ENCODE measurements around the gene CHD2. TPM values are rescaled to one million over a fixed set of nuclear protein-coding genes. Genes with fewer than 3 reads are reported as not detected.
A peak's percentile ranks its signal among the peaks of the same experiment; 100 is the strongest.

The CHD2 gene
- total and polyA plus RNA-seq, 2 donors (not counting 3 experiments of a cell fraction or from before 2014, with no cell fraction given), result 53.8 to 97.9 TPM

- no TSS peak for BruUV-seq (replicated peaks)
- CTCF ChIA-PET, result interaction anchor here (0.9 to 1.3 kb wide), 2 partner anchors 10 to 26 kb away, joined by 3 read pairs; no protein-coding TSS in a partner anchor
- no peak overlapping the region for H2AFZ ChIP-seq (ENCODE audit: low read depth, low read length)
- no peak overlapping the region for H3K4me2 ChIP-seq (ENCODE audit: insufficient read depth, low read length)
- H3K4me3 ChIP-seq (replicated peaks in 1 of 3; ENCODE audit: insufficient read depth in 1 of 3, low read depth in 1 of 3, low read length in 3 of 3), result no peak overlapping the region
- H3K9me1 ChIP-seq (replicated peaks; ENCODE audit: control insufficient read depth, extremely low read depth, insufficient read depth, low read length), result no peaks in the 10 kb centered on the region
- POLR2A ChIA-PET, result interaction anchor here (1.0 kb wide), 1 partner anchor 55 kb away, joined by 3 read pairs; the partner anchor contains the start of gene CHD2
- dilution Hi-C loops (cut with MboI; ENCODE audit: extremely low pct_ligation_motif_present, low sequenced_read_pairs), result no loop called here
- DNase-seq (ENCODE audit: low read depth, low spot score), result no peak
- H4K20me1 ChIP-seq (replicated peaks; ENCODE audit: control insufficient read depth, extremely low read depth, insufficient read depth, low read length), result peaks cover 2% of the 10 kb centered on the region
- H3K9me3 ChIP-seq (replicated peaks; ENCODE audit: control insufficient read depth, insufficient read depth, low read length), result peaks cover 4% of the 10 kb centered on the region
- H3K4me1 ChIP-seq (ENCODE audit: control insufficient read depth, extremely low read depth, insufficient read depth, low read length), result peaks cover 2% of the 10 kb centered on the region
- intact Hi-C loops (cut with micrococcal nuclease), result no loop called here
- H3K27ac ChIP-seq (ENCODE audit: insufficient read depth, low read depth, low read length), result no peak overlapping the region
- H3K9ac ChIP-seq (replicated peaks; ENCODE audit: extremely low read depth, insufficient read depth, low read length), result no peak overlapping the region
- no peaks in the 10 kb centered on the region for H3K27me3 ChIP-seq (ENCODE audit: control insufficient read depth in 2 of 2, insufficient read depth in 2 of 2, low read length in 2 of 2)
- FAIRE-seq, result no peak
- H3K36me3 ChIP-seq (ENCODE audit: control insufficient read depth in 2 of 2, extremely low read depth in 1 of 2, insufficient read depth in 2 of 2, low read length in 2 of 2), result peaks cover 23 to 64% of the 10 kb centered on the region in 2 experiments
- TF ChIP-seq FOS (IDR thresholded peaks at IDR 0.05; ENCODE audit: borderline replicate concordance, insufficient read depth, low read length) (no peak), CTCF (IDR thresholded peaks at IDR 0.05; ENCODE audit: extremely low read depth in 1 of 2, insufficient read depth in 1 of 2, low read depth in 1 of 2, low read length in 2 of 2) (peak; percentile 14 to 18), MYC (IDR thresholded peaks at IDR 0.05; ENCODE audit: low read depth, low read length) (no peak)
- H3K79me2 ChIP-seq (ENCODE audit: control insufficient read depth, insufficient read depth, low read length), result peaks cover 56% of the 10 kb centered on the region
These were observed 54.5 kb downstream of the CHD2 start for GRCh38 chr15:92954578-92954977.

GRCh38 chr15:92955706-92956105 lies 55.6 kb downstream of the CHD2 start:
- H3K9ac ChIP-seq (replicated peaks; ENCODE audit: extremely low read depth, insufficient read depth, low read length), result no peak overlapping the region
- peaks cover 63% of the 10 kb centered on the region for H3K79me2 ChIP-seq (ENCODE audit: control insufficient read depth, insufficient read depth, low read length)
- dilution Hi-C loops (cut with MboI; ENCODE audit: extremely low pct_ligation_motif_present, low sequenced_read_pairs) (no loop called here), intact Hi-C loops (cut with micrococcal nuclease) (loop anchor here (5.0 kb wide), 1 partner anchor 42 kb away; no protein-coding TSS in a partner anchor)
- H3K27ac ChIP-seq (ENCODE audit: insufficient read depth, low read depth, low read length), result no peak overlapping the region
- TF ChIP-seq EZH2 (IDR thresholded peaks at IDR 0.05; ENCODE audit: borderline replicate concordance, low read depth, low read length, severe bottlenecking) (no peak), POLR2AphosphoS5 (IDR thresholded peaks at IDR 0.05; ENCODE audit: insufficient read depth, low read depth, low read length) (no peak), MYC (IDR thresholded peaks at IDR 0.05; ENCODE audit: low read depth, low read length) (no peak), GATA2 (IDR thresholded peaks at IDR 0.05; ENCODE audit: insufficient read depth, insufficient read length, low read depth, low read length) (no peak), JUN (IDR thresholded peaks at IDR 0.05; ENCODE audit: borderline replicate concordance, insufficient read depth, insufficient read length, low read depth) (no peak)
- H3K27me3 ChIP-seq (ENCODE audit: control insufficient read depth in 2 of 2, insufficient read depth in 2 of 2, low read length in 2 of 2), result no peaks in the 10 kb centered on the region
- ChIA-PET POLR2A (no interaction called here), CTCF (interaction anchor here (1.3 to 1.5 kb wide), 2 partner anchors 19 to 73 kb away, joined by 4 to 5 read pairs; no protein-coding TSS in a partner anchor)
- H3K9me1 ChIP-seq (replicated peaks; ENCODE audit: control insufficient read depth, extremely low read depth, insufficient read depth, low read length), result no peaks in the 10 kb centered on the region
- no peak overlapping the region for H3K4me2 ChIP-seq (ENCODE audit: insufficient read depth, low read length)
- peaks cover 2% of the 10 kb centered on the region for H4K20me1 ChIP-seq (replicated peaks; ENCODE audit: control insufficient read depth, extremely low read depth, insufficient read depth, low read length)
- FAIRE-seq, result no peak
- no peaks in the 10 kb centered on the region for H3K9me3 ChIP-seq (replicated peaks; ENCODE audit: control insufficient read depth, insufficient read depth, low read length)
- DNase-seq (ENCODE audit: low read depth, low spot score), result no peak
- peaks cover 2% of the 10 kb centered on the region for H3K4me1 ChIP-seq (ENCODE audit: control insufficient read depth, extremely low read depth, insufficient read depth, low read length)
- no peak overlapping the region for H3K4me3 ChIP-seq (replicated peaks in 1 of 3; ENCODE audit: insufficient read depth in 1 of 3, low read depth in 1 of 3, low read length in 3 of 3)
- no TSS peak for BruUV-seq (replicated peaks)
- H2AFZ ChIP-seq (ENCODE audit: low read depth, low read length), result no peak overlapping the region
- peaks cover 20 to 57% of the 10 kb centered on the region in 2 experiments for H3K36me3 ChIP-seq (ENCODE audit: control insufficient read depth in 2 of 2, extremely low read depth in 1 of 2, insufficient read depth in 2 of 2, low read length in 2 of 2)
